G401 (cell line): ENCODE measurements around the gene ST6GALNAC5. TPM values are rescaled to one million over a fixed set of nuclear protein-coding genes. Genes with fewer than 3 reads are reported as not detected.
"Not testable (repeated sequence)": the region's sequence is repeated elsewhere in the genome, so short reads cannot be mapped to it uniquely, and the experiment has no call there.

Experiments
- DNase-seq: peaks from one replicate; pipeline ENCODE4 v3.0.0-alpha.2; 2015; ENCODE audit warnings: low spot score
- in situ Hi-C: cut with HindIII; loops from 2 replicates; pipeline ENCODE4 v1.10.0; 2016; ENCODE audit warnings: low sequenced_read_pairs, mixed read lengths
- total RNA-seq: library from RNA; depleted of rRNA; stranded (reverse); fragments of >200 nt; shearing (Covaris generic); gene quantifications from 2 replicates; pipeline ENCODE4 v1.2.3, GENCODE V29; 2014

Gene ST6GALNAC5
- total RNA-seq, 1 experiment from 2014 or later = not detected

- no peak for DNase-seq
- in situ Hi-C loops = no loop called here
Observed at GRCh38 chr1:76961820-76962207, 94.5 kb downstream of the ST6GALNAC5 start.

- in situ Hi-C loops, DNase-seq: not testable (repeated sequence)
Observed at GRCh38 chr1:76981267-76981666, 114.0 kb downstream of the ST6GALNAC5 start.

GRCh38 chr1:76989976-76990375, 122.7 kb downstream of the ST6GALNAC5 start:
- in situ Hi-C loops = no loop called here
- DNase-seq = no peak

GRCh38 chr1:76993036-76993435, 125.8 kb downstream of the ST6GALNAC5 start:
- in situ Hi-C loops = no loop called here
- no peak for DNase-seq

GRCh38 chr1:76998582-76999223, 131.4 kb downstream of the ST6GALNAC5 start:
- no peak for DNase-seq
- in situ Hi-C loops = no loop called here

DNA sequence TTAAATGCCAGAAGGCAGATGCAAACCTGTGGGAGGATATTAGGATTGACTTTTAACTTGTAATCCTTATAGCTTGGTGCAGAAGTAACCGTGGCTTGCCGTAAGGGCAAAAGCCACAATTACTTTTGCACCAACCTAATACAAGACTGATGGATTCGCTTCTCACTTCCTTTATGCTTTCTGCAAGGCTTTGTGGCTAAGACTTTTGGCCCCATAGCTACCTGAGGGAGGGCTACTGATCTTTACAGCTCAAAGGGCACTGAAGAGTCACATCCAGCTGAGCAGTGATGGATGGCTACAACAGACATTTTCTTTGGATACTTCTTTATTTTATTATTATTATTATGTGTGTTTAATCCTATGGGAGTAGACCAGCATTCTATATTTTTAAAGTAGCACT, 140.4 kb downstream of the ST6GALNAC5 start:
- in situ Hi-C loops = no loop called here
- DNase-seq = no peak

DNA sequence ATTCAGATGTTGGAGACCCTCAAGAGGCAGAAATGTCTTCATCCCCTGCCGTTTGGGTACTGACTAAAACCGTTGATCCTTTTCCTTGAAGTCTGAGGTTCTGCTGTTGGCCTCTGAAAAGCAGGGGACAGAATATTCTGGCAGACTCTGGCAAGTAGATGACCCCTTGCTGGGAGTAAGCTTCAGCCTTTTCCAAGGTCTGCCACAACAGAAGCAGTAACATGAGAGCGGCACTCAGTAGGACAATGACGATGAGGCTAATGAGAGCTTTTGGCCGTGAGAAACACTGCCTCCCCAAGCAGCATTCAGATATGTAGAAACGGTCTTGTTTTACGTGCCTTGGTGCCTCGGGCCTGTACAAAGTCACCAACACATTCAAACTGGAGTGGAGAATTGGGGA, 143.7 kb downstream of the ST6GALNAC5 start:
- in situ Hi-C loops = no loop called here
- peak; percentile 12 for DNase-seq

DNA sequence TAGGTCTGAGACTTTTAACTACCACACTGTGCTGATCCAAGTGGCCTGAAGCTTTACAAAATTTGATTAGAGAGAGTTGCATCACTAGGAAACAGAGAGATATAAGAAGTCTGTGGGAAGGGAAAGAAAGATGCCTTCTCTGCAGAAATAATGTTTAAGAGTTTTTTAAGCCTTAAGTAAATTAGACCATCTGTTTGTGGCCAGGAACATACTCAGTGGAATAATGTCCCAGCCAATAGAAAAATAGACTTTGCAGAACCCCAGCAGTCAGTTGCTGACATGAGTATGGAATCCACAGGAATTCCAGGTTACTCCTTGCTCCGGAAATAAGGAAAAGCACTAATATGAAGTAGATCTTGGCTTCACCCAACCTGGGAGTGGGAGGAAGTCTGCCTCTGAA, 144.8 kb downstream of the ST6GALNAC5 start:
- DNase-seq = no peak
- in situ Hi-C loops = no loop called here

GRCh38 chr1:77014073-77014788, 147.0 kb downstream of the ST6GALNAC5 start:
- in situ Hi-C loops = no loop called here
- no peak for DNase-seq

- in situ Hi-C loops = no loop called here
- DNase-seq = no peak
Observed at GRCh38 chr1:77015748-77016341, 148.6 kb downstream of the ST6GALNAC5 start.

DNA sequence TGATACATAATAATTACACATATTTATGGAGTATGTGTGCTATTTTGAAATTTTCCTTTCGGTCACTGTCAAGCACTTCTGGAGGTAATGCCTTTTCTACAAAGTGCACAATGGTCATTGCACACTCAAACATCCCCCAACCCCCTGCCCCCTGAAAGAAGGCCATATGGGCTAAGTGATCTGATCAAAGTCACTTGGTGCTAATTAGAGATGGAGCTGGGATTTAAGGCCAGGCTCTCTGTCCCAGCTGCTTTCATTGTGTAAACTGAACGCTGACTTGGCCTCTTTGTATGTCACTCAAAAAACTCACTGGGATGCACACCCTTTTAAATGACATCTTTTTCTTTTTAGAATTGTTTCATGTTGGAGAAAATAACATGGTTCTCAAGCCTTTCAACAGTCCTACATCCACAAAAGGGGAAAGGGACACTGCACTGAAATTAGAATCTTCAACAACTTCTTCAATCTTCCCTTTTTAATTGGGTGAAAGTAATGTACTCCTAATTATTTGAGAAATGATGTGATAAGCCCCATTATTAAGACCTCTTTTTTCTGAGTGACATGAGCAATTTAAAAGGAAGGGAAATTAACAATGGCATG, 149.2 kb downstream of the ST6GALNAC5 start:
- DNase-seq = no peak
- in situ Hi-C loops = no loop called here

GRCh38 chr1:77018311-77018710, 151.0 kb downstream of the ST6GALNAC5 start:
- in situ Hi-C loops = no loop called here
- no peak for DNase-seq

DNA sequence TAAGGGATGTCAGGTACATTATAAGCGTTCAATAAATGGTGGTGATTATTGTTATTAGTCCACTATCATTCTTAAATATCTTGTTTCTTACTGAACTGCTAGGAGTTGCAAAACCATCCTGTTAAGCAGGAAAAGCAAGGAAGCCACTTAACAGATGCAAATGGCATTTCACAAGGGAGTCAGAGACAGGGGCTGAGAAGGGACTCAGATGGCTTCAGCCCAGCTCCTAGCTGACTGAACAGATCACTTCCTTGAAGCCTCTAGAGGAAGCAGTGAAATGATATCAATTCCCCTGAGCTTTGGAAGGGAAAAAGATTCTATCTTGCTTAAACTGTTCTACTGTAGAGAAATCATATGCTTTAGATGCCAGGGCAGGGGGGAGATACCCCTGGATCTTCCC, 151.5 kb downstream of the ST6GALNAC5 start:
- in situ Hi-C loops = no loop called here
- no peak for DNase-seq

DNA sequence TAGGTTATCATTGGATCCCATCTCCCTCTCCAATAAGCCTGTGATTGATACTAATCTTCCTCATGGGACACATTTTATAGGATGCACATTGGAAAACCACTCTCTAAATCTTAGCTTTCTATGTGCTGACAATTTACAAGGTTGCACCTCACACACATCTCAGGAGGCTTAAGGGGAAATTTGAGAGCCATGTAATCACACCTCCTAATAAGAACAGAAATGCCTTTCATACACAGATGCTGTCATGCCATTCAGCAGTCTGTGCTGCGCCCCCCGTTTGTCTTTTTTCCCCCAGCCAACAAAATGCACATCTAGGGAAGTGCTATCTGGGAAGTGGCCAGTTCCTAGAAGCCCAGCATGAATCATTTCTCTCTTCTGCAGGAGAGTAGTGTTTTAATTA, 154.5 kb downstream of the ST6GALNAC5 start:
- DNase-seq = no peak
- in situ Hi-C loops = no loop called here

DNA sequence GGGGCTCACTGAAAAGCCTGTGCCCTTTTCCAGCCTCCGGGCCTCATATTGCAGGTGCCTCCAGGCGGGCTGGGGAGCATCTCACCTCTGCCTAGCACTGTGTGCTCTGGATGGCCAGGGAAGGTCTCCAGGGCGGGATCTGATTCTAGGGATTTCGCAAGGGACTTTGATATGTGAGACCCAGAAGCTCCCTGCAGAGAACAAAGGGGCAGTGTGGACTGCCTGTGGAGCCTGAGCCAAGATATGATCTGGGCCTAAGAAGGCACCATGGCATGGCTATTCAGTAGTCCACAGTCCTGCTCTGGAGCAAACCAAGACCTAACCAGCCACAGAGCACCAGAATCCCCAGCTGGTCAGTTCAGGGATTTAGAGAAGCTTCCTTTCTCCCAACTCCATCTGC, 157.2 kb downstream of the ST6GALNAC5 start:
- in situ Hi-C loops = no loop called here
- DNase-seq = no peak

- in situ Hi-C loops = no loop called here
- no peak for DNase-seq
Observed at GRCh38 chr1:77025599-77025998, 158.3 kb downstream of the ST6GALNAC5 start.

DNA sequence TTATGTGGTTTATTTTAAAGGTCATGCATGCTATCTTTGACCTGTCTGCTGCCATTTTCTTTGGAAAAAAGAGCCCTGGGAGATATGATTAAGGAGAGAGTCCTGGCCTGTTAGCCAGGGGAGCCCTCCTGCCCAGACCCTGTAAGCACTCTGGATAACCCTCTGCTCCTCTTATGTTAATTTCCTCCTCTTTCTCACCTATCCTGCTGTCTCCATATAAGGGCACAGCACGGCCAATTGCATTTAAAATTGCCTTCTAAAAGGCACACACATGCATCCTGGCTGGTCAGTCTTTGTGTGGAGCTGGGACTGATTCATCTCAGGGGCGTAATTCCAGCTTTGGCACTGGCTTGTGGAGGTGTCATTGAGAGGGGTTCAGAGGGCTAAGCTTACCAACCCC, 158.9 kb downstream of the ST6GALNAC5 start:
- no peak for DNase-seq
- in situ Hi-C loops = no loop called here

DNA sequence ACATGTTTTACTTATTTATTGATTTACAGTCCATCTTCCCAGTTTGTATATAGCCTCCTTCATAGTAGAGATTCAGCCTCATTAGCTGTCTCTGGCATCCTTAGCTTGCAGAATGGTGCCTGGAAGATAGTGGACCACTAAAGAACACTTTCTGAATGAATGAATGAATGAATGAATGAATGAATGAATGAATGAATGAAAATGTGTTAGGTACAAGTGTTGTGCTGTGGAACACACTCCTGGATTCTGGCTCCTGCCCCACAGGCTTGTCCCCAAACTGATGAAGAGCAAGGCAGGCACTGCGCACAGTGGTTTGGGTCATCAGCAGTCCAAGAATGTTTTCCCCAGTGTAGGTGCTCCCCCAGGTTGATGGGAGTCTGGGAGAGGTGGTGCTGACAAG, 159.4 kb downstream of the ST6GALNAC5 start:
- in situ Hi-C loops = no loop called here
- no peak for DNase-seq

- in situ Hi-C loops = no loop called here
- no peak for DNase-seq
Observed at GRCh38 chr1:77027847-77028246, 160.6 kb downstream of the ST6GALNAC5 start.

- no peak for DNase-seq
- in situ Hi-C loops = no loop called here
Observed at GRCh38 chr1:77030401-77031105, 163.3 kb downstream of the ST6GALNAC5 start.
